Muscle of back (tissue), 11 donors: ENCODE measurements around the gene MAP3K3. TPM values are rescaled to one million over a fixed set of nuclear protein-coding genes. Genes with fewer than 3 reads are reported as not detected.

Experiments
- DNase-seq, 3 donors: peaks; one replicate each; pipeline versions ENCODE4 v3.0.0 to v3.0.0-alpha.2; 2013
- polyA plus RNA-seq, 10 donors: library from polyadenylated mRNA; unstranded; fragments of 120-200 nt; gene quantifications; one replicate each; pipeline ENCODE4 v1.2.1, GENCODE V29; 2013; ENCODE audit not compliant: insufficient read length in 10 of 10

MAP3K3 gene
- polyA plus RNA-seq, 10 donors: 20.2 to 27.9 (median 23.7) TPM

- no peak for DNase-seq
Measured at GRCh38 chr17:63649813-63650212, 27.6 kb downstream of the MAP3K3 start.

- DNase-seq: no peak
Measured at GRCh38 chr17:63652106-63652505, 29.9 kb downstream of the MAP3K3 start.

GRCh38 chr17:63653050-63653449 is 30.8 kb downstream of the MAP3K3 start:
- no peak for DNase-seq

- DNase-seq: no peak
Measured at GRCh38 chr17:63657786-63658185, 35.6 kb downstream of the MAP3K3 start.

- DNase-seq: no peak
Measured at GRCh38 chr17:63658366-63658765, 36.1 kb downstream of the MAP3K3 start.

- no peak for DNase-seq
Measured at GRCh38 chr17:63659850-63660249, 37.6 kb downstream of the MAP3K3 start.

GRCh38 chr17:63665527-63666214 is 43.5 kb downstream of the MAP3K3 start:
- peak; percentile 2 to 41 (median 20) for DNase-seq

GRCh38 chr17:63672856-63673255 is 50.6 kb downstream of the MAP3K3 start:
- no peak for DNase-seq

- DNase-seq: no peak
Measured at GRCh38 chr17:63675231-63675606, 53.0 kb downstream of the MAP3K3 start.

GRCh38 chr17:63675607-63676546 is 53.7 kb downstream of the MAP3K3 start:
- DNase-seq: peak; percentile 34 to 52 (median 37)

- DNase-seq: no peak
Measured at GRCh38 chr17:63676584-63676983, 54.4 kb downstream of the MAP3K3 start.

GRCh38 chr17:63679214-63679613 is 57.0 kb downstream of the MAP3K3 start:
- no peak for DNase-seq

GRCh38 chr17:63680700-63681099 is 58.5 kb downstream of the MAP3K3 start:
- DNase-seq: no peak

- DNase-seq: no peak
Measured at GRCh38 chr17:63681530-63681929, 59.3 kb downstream of the MAP3K3 start.

GRCh38 chr17:63682441-63682840 is 60.2 kb downstream of the MAP3K3 start:
- DNase-seq: no peak

- no peak for DNase-seq
Measured at GRCh38 chr17:63682981-63683380, 60.8 kb downstream of the MAP3K3 start.

- no peak for DNase-seq
Measured at GRCh38 chr17:63685041-63685440, 62.8 kb downstream of the MAP3K3 start.

GRCh38 chr17:63685578-63685977 is 63.4 kb downstream of the MAP3K3 start:
- no peak for DNase-seq

- no peak for DNase-seq
Measured at GRCh38 chr17:63686138-63686685, 64.0 kb downstream of the MAP3K3 start.

GRCh38 chr17:63688396-63689020 is 66.3 kb downstream of the MAP3K3 start:
- no peak for DNase-seq

GRCh38 chr17:63689479-63689878 is 67.3 kb downstream of the MAP3K3 start:
- no peak for DNase-seq

- no peak for DNase-seq
Measured at GRCh38 chr17:63692195-63692816, 70.1 kb downstream of the MAP3K3 start.
